Mesendoderm (in vitro differentiated cells): ENCODE data around the gene ANO6.

Source experiments
- DNase-seq: peaks from one replicate; pipeline ENCODE4 v3.0.0; 2013
- H2AK5ac ChIP-seq: 2 replicates; pipeline ENCODE4 v1.6.1; 2013; ENCODE audit warnings: low read length, inconsistent platforms
- H2BK120ac ChIP-seq: 2 replicates; pipeline ENCODE4 v1.6.1; 2013; ENCODE audit warnings: low read depth, mild to moderate bottlenecking, low read length, moderate library complexity, mixed read lengths
- H2BK15ac ChIP-seq: replicated peaks from 2 replicates; pipeline ENCODE4 v1.6.1; 2013; ENCODE audit warnings: low read depth, mild to moderate bottlenecking, moderate library complexity
- H2BK5ac ChIP-seq: 2 replicates; pipeline ENCODE4 v1.6.1; 2013; ENCODE audit warnings: low read length, inconsistent platforms
- H3K18ac ChIP-seq: 2 replicates; pipeline ENCODE4 v1.6.1; 2013; ENCODE audit warnings: mild to moderate bottlenecking, low read length, mixed read lengths
- H3K23ac ChIP-seq: one replicate; pipeline ENCODE4 v1.6.1; 2013; ENCODE audit warnings: low read length
- H3K27ac ChIP-seq: 2 replicates; pipeline ENCODE4 v1.5.1; 2013; ENCODE audit warnings: low read depth, mild to moderate bottlenecking, inconsistent platforms, low read length, moderate library complexity
- H3K27me3 ChIP-seq: 2 replicates; pipeline ENCODE4 v1.6.1; 2013; ENCODE audit warnings: low read length, control low read depth, mild to moderate bottlenecking, inconsistent platforms; ENCODE audit not compliant: insufficient read depth, poor library complexity
- H3K36me3 ChIP-seq: 2 replicates; pipeline ENCODE4 v1.6.1; 2013; ENCODE audit warnings: low read length, inconsistent platforms; ENCODE audit not compliant: control insufficient read depth, insufficient read depth
- H3K4ac ChIP-seq: one replicate; pipeline ENCODE4 v1.6.1; 2013; ENCODE audit warnings: low read depth, mild to moderate bottlenecking, low read length, moderate library complexity
- H3K4me1 ChIP-seq: 2 replicates; pipeline ENCODE4 v1.6.1; 2013; ENCODE audit warnings: low read depth, low read length, inconsistent platforms; ENCODE audit not compliant: control insufficient read depth
- H3K4me2 ChIP-seq: 2 replicates; pipeline ENCODE4 v1.6.1; 2013; ENCODE audit warnings: low read length
- H3K4me3 ChIP-seq: 2 replicates; pipeline ENCODE4 v1.5.1; 2013; ENCODE audit warnings: mild to moderate bottlenecking, low read length
- H3K56ac ChIP-seq: one replicate; pipeline ENCODE4 v1.6.1; 2013; ENCODE audit warnings: low read length
- H3K79me1 ChIP-seq: 2 replicates; pipeline ENCODE4 v1.6.1; 2013; ENCODE audit warnings: low read length, inconsistent platforms
- H3K79me2 ChIP-seq: 2 replicates; pipeline ENCODE4 v1.6.1; 2013; ENCODE audit warnings: mild to moderate bottlenecking, low read length; ENCODE audit not compliant: control insufficient read depth, insufficient read depth
- H3K9ac ChIP-seq: 2 replicates; pipeline ENCODE4 v1.6.1; 2013; ENCODE audit warnings: low read length, inconsistent platforms
- H4K5ac ChIP-seq: one replicate; pipeline ENCODE4 v1.6.1; 2013; ENCODE audit warnings: low read length
- H4K8ac ChIP-seq: one replicate; pipeline ENCODE4 v1.6.1; 2013; ENCODE audit warnings: low read depth, mild to moderate bottlenecking, control low read depth, low read length, moderate library complexity
- WGBS: extraction: QIAGEN DNeasy Blood & Tissue Kit; methylation state at CpG from one replicate; pipeline ENCODE4 v1.1.7; 2013; ENCODE audit warnings: low lambda C conversion rate, missing lambda C conversion rate; ENCODE audit not compliant: insufficient coverage; ENCODE audit errors: extremely low coverage; 5-methylcytosine and 5-hydroxymethylcytosine counted together

ANO6 gene

DNA sequence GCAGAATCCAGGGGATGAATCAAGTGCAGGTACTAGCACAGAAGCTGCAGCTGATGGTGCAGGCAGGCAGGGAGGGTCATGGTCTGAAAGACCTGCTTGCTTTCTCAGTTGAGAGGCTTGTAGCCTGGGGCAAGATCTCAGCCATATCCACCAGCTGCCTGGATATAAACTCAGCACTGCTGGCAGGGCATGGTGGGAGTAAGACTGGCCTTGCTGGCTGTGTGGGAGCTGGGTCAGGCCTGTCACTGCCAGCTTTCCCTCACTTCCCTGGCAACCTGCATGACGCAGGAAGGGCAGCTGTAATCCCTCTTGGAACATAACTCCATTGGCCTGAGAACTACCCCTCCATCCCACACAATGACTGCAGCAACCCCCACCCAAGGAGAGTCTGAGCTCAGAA, 230.1 kb downstream of the ANO6 start:
- Histone ChIP-seq H3K4me1 (no peaks in the 10 kb centered on the region), H3K4me3 (no peak overlapping the region), H3K79me1 (no peaks in the 10 kb centered on the region), H2BK5ac (no peak overlapping the region), H2BK15ac (no peak overlapping the region), H3K9ac (no peak overlapping the region), H2BK120ac (no peak overlapping the region), H3K4ac (no peak overlapping the region), H3K4me2 (no peak overlapping the region), H3K79me2 (no peaks in the 10 kb centered on the region), H3K18ac (no peak overlapping the region), H3K27ac (no peak overlapping the region), H3K56ac (no peak overlapping the region), H3K23ac (no peak overlapping the region), H3K36me3 (no peaks in the 10 kb centered on the region), H4K8ac (no peak overlapping the region), H3K27me3 (no peaks in the 10 kb centered on the region), H4K5ac (no peak overlapping the region), H2AK5ac (no peak overlapping the region)
- no peak for DNase-seq
- no CpG with 5 or more reads among the region's 1 CpG for WGBS

DNA sequence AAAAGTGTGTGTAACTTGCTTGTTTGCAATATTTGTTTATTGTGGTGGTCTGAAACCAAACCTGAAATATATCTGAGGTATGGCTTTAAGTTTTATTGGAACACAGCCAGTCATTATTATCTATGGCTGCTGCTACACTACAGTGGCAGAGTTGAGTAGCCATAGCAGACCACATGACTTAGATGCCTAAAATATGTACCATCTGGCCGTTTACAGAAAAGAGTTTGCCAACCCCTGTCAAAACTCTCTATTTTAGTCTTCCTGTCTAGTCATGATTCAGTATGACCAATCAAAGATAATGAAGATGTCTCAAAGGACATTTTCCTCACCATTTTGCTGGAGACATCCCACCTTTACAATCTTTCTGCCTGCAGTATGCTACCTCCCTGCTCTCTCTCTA, 242.3 kb downstream of the ANO6 start:
- no peak overlapping the region for H2BK5ac ChIP-seq
- H3K4me1 ChIP-seq: no peaks in the 10 kb centered on the region
- H4K5ac ChIP-seq: no peak overlapping the region
- no peak overlapping the region for H2BK15ac ChIP-seq
- no peak overlapping the region for H3K9ac ChIP-seq
- no peak overlapping the region for H2BK120ac ChIP-seq
- H3K4me2 ChIP-seq: no peak overlapping the region
- no peak overlapping the region for H3K23ac ChIP-seq
- H3K36me3 ChIP-seq: no peaks in the 10 kb centered on the region
- no peaks in the 10 kb centered on the region for H3K79me1 ChIP-seq
- no peaks in the 10 kb centered on the region for H3K79me2 ChIP-seq
- H3K18ac ChIP-seq: no peak overlapping the region
- H3K27me3 ChIP-seq: no peaks in the 10 kb centered on the region
- no peak overlapping the region for H3K27ac ChIP-seq
- H3K4me3 ChIP-seq: no peak overlapping the region
- H3K4ac ChIP-seq: no peak overlapping the region
- H2AK5ac ChIP-seq: no peak overlapping the region
- no peak for DNase-seq
- H3K56ac ChIP-seq: no peak overlapping the region
- H4K8ac ChIP-seq: no peak overlapping the region
- WGBS: no CpG with 5 or more reads among the region's 1 CpG

DNA sequence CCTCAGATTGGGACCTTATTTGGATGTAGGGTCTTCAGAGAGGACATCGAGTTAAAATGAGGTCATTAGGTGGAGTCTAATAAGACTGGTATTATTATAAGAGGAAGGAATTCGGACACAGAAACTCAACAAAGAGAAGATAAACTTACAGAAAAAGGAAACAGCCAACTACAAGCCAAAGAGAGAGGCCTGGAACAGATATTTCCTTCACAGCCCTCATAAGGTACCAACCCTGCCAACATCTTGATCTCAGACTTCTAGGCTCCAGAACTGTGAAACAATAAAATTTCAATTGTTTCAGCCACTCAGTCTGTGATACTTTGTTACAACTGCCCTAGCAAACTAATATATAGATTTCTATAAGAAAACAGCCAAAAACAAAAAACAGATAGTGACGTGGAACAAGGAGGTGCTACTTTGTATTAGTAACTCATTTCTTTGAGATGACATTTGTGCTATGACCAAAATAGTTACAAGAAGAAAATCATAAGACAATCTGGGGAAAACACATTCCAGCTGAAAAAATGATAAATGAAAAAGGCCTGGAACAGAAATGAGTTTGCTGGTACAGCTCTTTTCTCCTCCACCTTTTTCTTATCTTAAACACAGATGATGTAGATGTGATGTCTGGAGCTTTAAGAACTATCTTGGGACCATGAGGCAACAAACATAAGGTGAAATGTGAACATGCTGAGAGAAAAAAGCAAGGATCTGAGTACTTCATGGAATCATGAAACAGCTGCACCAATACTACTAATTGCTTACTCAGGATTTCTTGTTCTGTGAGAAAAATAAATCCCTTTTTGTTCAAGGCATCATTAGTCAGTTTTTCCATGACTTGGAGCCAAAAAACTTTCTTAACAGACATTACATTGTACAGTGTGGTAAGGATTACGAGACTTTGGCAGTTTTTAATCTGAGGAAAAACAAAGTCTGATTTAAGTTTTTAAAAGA, 243.2 kb downstream of the ANO6 start:
- H3K79me1 ChIP-seq: no peaks in the 10 kb centered on the region
- WGBS: no CpG with 5 or more reads among the region's 4 CpGs
- no peak overlapping the region for H3K9ac ChIP-seq

DNA sequence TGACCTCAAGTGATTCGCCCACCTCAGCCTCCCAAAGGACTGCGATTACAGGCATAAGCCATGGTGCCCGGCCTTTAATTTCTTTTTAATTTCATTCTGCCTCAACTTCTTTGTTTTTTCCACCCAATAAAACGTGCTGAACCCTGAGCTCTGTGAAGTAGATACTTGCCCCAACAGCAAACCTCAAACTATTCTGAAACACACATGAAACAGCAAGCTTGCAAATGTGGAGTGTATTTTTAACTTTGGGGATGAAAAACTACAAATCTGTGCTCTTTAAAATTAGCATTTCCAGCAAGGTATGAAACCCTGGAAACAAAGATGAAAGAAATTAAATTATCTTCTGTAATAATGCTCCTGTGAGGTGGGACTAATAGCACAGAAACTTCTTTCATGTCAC, 246.6 kb downstream of the ANO6 start:
- Histone ChIP-seq H2BK120ac (no peak overlapping the region), H3K4ac (no peak overlapping the region), H3K18ac (no peak overlapping the region), H3K23ac (no peak overlapping the region), H4K5ac (no peak overlapping the region), H3K56ac (no peak overlapping the region), H3K36me3 (no peaks in the 10 kb centered on the region), H2BK15ac (no peak overlapping the region), H3K79me2 (no peaks in the 10 kb centered on the region), H3K79me1 (no peaks in the 10 kb centered on the region), H2AK5ac (no peak overlapping the region), H3K4me2 (no peak overlapping the region), H4K8ac (no peak overlapping the region), H2BK5ac (no peak overlapping the region), H3K4me3 (no peak overlapping the region), H3K27ac (no peak overlapping the region), H3K27me3 (no peaks in the 10 kb centered on the region), H3K9ac (no peak overlapping the region), H3K4me1 (no peaks in the 10 kb centered on the region)
- no peak for DNase-seq
- no CpG with 5 or more reads among the region's 4 CpGs for WGBS

More for the DNA sequence above, 243.2 kb downstream of the ANO6 start:
- Histone ChIP-seq H2BK120ac (no peak overlapping the region), H3K56ac (no peak overlapping the region), H2BK5ac (no peak overlapping the region), H3K79me2 (no peaks in the 10 kb centered on the region), H4K8ac (no peak overlapping the region), H3K4me2 (no peak overlapping the region), H2BK15ac (no peak overlapping the region), H3K4ac (no peak overlapping the region), H3K27ac (no peak overlapping the region), H4K5ac (no peak overlapping the region), H3K23ac (no peak overlapping the region), H2AK5ac (no peak overlapping the region), H3K18ac (no peak overlapping the region), H3K4me3 (no peak overlapping the region), H3K4me1 (no peaks in the 10 kb centered on the region), H3K27me3 (no peaks in the 10 kb centered on the region), H3K36me3 (no peaks in the 10 kb centered on the region)
- DNase-seq: no peak

DNA sequence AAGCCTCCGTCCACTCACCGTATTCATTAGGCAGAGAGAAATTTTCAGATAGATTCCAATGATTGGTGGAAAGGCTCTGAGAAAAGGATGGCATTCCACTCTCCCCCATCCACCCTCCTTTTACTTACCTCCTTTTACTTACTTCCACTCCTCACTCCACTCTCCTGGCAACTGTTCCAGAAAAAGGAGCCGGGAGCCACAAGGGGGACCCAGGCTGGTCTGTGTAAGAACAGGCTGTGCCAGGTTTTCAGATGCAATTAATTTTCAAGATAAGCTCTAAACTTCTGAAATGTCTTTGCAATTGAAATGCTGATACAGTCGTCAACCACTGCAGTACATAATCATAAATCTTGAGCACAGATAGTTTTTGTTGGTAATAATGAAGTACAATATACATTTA, 248.8 kb downstream of the ANO6 start:
- H2BK120ac ChIP-seq: no peak overlapping the region
- no peak overlapping the region for H2BK15ac ChIP-seq
- H3K27ac ChIP-seq: no peak overlapping the region
- no peak overlapping the region for H3K4me3 ChIP-seq
- H3K79me2 ChIP-seq: no peaks in the 10 kb centered on the region
- no peak overlapping the region for H2BK5ac ChIP-seq
- no peak overlapping the region for H3K9ac ChIP-seq
- H3K27me3 ChIP-seq: no peaks in the 10 kb centered on the region
- peak; percentile 21 for DNase-seq
- H4K8ac ChIP-seq: no peak overlapping the region
- H3K79me1 ChIP-seq: no peaks in the 10 kb centered on the region
- WGBS: no CpG with 5 or more reads among the region's 4 CpGs
- no peak overlapping the region for H3K18ac ChIP-seq
- H2AK5ac ChIP-seq: no peak overlapping the region
- no peaks in the 10 kb centered on the region for H3K36me3 ChIP-seq
- no peak overlapping the region for H3K4ac ChIP-seq
- no peaks in the 10 kb centered on the region for H3K4me1 ChIP-seq
- no peak overlapping the region for H4K5ac ChIP-seq
- H3K56ac ChIP-seq: no peak overlapping the region
- H3K4me2 ChIP-seq: no peak overlapping the region
- no peak overlapping the region for H3K23ac ChIP-seq
